ENCODE data around the gene BCL7B. TPM values are rescaled to one million over a fixed set of nuclear protein-coding genes. Genes with fewer than 3 reads are reported as not detected.
"Not testable (repeated sequence)": the region's sequence is repeated elsewhere in the genome, so short reads cannot be mapped to it uniquely, and the experiment has no call there.

Gene BCL7B
- polyA plus RNA-seq, 3 donors = 20.8 to 70.4 (median 68.8) TPM

DNA sequence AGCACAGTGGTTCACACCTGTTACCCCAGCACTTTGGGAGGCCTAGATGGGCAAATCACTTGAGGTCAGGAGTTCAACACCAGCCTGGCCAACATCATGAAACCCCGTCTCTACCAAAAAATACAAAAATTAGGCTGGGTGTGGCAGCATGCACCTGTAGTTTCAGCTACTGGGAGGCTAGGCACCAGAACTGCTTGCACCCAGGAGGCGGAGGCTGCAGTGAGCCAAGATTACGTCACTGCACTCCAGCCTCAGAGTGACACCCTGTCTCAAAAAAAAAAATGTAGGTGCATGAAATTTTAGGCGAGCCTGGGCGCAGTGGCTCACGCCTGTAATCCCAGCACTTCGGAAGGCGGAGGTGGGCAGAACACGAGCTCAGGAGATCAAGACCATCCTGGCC is 9.6 kb downstream of the BCL7B start:
- no peak overlapping the region for H3K27ac ChIP-seq (ENCODE audit: low read depth, low read length)
- 91 to 93% (median 91%) methylated on average over 9 of the region's 9 CpGs for WGBS, 3 donors

DNA sequence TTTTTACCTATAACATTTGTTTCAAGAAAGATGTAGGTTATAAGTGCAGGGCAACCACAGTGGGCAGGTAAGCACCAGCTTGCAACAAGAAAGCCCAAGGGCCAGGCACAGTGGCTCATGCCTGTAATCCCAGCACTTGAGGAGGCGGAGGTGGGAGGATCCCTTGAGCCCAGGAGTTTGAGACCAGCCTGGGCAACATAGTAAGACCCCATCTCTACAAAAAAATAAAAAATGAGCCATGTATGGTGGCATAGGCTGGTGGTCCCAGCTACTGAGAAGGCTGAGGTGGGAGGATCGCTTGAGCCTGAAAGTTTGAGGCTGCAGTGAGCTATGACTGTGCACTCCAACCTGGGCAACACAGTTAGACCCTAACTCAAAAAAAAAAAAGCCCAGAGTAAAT is 12.8 kb downstream of the BCL7B start:
- 98 to 100% (median 98%) methylated on average over 2 of the region's 2 CpGs for WGBS, 3 donors

DNA sequence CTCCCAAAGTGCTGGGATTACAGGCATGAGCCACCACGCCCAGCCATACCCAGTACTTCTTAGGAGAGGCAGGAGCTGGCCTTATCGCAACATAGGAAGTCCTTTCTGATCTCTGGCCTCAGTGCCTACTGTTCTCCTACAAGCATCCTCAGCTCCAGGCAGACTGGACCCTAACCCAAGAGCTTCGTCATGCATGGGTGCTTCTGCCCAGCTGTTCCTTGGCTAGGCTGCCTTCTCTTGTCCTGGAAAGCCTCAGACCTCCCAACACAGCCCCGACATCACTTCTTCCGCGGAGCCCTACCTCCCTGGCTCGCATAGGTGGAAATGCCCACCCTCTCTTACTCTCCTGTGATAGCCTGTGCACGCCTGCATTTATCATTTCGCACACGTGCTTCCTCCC is 15.8 kb downstream of the BCL7B start:
- no peak overlapping the region for H3K27ac ChIP-seq (ENCODE audit: low read depth, low read length)
- WGBS, 3 donors = 91 to 95% (median 95%) methylated on average over 10 of the region's 10 CpGs

More for the DNA sequence above, 12.8 kb downstream of the BCL7B start:
- H3K27ac ChIP-seq (ENCODE audit: low read depth, low read length) = no peak overlapping the region

DNA sequence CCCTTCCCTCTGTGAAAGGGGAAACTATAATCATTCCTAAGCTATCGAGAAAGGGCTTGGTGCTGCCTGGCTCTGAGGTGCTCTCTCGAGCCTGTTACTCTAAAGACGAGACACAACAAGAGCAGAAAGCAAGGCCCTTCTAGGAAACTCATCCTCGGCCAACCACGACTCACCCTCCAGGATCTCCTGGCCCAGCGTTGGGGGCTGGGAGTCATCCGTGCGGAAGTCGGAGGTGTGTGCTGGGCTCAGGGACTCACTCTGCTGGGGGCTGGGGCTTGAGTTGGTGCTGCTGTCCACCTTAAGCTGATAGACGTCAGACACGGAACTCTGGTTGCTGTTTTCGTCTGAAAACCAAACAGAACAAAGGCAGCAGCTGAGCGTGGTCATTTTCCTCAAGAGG is 17.8 kb downstream of the BCL7B start:
- H3K27ac ChIP-seq (ENCODE audit: low read depth, low read length) = no peak overlapping the region
- 92 to 95% (median 93%) methylated on average over 13 of the region's 13 CpGs for WGBS, 3 donors

DNA sequence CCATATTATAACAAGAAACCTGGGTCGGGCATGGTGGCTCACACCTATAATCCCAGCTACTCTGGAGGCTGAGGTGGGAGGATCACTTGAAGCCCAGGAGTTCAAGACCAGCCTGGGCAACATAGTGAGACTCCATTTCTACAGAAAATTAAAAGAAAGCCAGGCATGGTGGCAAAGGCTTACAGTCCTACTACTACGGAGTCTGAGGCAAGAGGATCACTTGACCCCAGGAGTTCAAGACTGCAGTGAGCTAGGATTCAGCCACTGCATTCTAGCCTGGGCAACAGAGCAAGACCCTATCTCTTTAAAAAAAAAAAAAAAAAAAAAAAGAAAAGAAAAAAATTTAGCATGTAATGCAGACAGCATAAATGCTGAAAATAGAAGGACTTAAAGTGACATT is 19.0 kb downstream of the BCL7B start:
- 94 to 100% (median 95%) methylated on average over 2 of the region's 2 CpGs for WGBS, 3 donors
- H3K27ac ChIP-seq (ENCODE audit: low read depth, low read length) = not testable (repeated sequence)

DNA sequence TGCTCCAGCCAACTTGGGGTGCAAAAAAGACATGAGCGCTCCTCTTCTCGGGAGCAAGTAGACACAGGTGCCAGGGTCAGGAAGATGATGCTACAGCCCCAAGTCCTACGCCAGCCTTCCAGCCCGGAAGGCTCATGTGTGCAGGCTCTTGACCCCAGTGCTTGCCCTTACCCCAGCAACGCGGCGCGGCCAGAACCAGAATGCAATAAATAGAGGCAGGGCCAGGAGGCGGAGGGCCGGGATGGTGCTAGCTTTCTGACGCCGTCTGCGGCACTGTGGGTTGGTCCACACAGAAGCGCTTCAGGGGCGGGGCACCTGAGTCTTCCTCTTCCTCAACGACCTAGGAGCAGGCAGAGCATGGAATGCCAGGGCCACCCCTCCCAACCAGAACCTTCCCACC is 20.4 kb downstream of the BCL7B start:
- no peak overlapping the region for H3K27ac ChIP-seq (ENCODE audit: low read depth, low read length)
- WGBS, 3 donors = 93 to 95% (median 94%) methylated on average over 15 to 16 of the region's 16 CpGs

DNA sequence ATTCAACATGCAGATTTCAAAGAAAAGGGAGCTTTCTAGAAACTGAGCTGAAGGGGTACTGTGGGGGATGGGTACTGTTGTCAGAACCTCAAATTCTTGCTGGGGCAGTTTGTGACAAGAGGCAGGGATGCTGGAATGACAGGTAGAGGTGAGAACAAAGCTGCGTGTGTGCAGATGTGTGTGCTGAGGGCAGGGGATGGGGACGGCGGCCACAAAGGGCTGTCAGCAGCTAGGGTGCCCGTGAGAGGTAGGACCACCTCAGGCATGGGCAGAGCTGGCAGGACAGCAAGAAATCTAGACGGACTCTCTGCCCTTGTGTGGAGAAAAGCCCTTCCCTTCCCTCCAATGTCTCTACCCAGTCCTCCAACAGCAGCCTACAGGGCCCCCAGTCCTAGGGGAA is 21.0 kb downstream of the BCL7B start:
- no peak overlapping the region for H3K27ac ChIP-seq (ENCODE audit: low read depth, low read length)
- 76 to 86% (median 85%) methylated on average over 5 of the region's 5 CpGs for WGBS, 3 donors

DNA sequence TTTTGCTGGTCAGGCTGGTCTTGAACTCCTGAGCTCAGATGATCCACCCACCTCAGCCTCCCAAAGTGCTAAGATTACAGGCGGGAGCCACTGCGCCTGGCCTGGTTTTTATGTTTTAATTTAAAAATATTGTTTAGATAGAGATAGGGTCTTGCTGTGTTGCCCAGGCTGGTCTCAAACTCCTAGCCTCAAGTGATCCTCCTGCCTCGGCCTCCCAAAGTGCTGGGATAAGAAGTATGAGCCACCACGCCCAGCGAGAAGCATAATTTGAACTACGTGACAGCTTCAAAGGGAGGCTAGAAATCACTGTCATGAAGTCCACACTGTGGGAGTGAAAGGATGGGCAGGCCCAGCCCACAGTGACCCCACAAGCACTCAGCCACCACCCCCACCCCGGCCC is 21.6 kb downstream of the BCL7B start:
- not testable (repeated sequence) for H3K27ac ChIP-seq (ENCODE audit: low read depth, low read length)
- WGBS, 3 donors = 89 to 97% (median 96%) methylated on average over 7 of the region's 7 CpGs

DNA sequence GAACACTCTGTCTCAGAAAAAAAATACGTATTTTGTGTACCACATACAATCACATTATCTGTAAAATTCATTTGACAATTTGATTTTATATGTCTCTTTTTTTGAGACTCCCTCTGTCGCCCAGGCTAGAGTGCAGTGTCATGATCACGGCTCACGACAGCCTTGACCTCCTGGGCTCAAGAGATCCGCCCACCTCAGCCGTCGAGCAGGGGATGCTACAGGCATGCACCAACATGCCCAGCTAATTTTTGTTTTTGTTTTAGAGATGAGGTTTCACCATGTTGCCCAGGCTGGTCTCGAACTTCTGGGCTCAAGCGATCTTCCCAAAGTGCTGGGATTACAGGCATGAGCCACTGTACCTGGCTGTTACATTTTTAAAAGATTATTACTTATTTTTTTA is 23.7 kb downstream of the BCL7B start:
- 83 to 88% (median 88%) methylated on average over 9 of the region's 9 CpGs for WGBS, 3 donors
- no peak overlapping the region for H3K27ac ChIP-seq (ENCODE audit: low read depth, low read length)

DNA sequence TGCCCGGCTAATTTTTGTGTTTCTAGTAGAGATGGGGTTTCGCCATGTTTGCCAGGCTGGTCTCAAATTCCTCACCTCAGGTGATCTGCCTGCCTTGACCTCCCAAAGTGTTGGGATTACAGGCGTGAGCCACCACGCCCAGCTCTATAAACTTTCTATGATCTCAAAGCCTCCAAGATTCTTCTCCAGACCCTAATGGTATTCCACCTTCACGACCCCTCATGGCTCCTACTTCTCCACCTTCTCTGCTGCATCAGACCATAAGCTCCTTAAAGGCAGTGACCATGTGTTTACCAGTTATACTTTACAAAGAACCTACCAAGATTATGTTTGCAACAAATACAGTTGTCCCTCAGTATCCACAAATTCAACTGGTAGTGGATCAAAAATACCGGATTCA is 25.3 kb downstream of the BCL7B start:
- H3K27ac ChIP-seq (ENCODE audit: low read depth, low read length) = no peak overlapping the region
- 92 to 99% (median 96%) methylated on average over 6 of the region's 6 CpGs for WGBS, 3 donors

DNA sequence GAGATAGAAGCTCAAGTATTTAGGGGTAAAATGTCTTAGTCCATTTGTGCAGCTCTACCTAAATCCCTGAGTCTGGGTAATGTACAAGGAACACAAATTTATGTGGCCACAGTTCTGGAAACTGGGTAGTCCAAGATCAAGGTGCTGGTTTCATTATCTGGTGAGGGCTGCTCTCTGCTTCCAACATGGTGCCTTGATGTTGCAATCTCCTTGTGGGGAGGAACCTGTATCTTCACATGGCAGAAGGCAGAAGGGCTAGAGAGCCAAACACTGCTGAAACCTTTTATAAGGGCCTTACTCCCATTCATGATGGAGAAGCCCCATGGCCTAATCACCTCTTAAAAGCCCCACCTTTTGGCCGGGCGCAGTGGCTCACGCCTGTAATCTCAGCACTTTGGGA is 26.7 kb downstream of the BCL7B start:
- 88 to 98% (median 94%) methylated on average over 3 of the region's 3 CpGs for WGBS, 3 donors
- H3K27ac ChIP-seq (ENCODE audit: low read depth, low read length) = no peak overlapping the region

DNA sequence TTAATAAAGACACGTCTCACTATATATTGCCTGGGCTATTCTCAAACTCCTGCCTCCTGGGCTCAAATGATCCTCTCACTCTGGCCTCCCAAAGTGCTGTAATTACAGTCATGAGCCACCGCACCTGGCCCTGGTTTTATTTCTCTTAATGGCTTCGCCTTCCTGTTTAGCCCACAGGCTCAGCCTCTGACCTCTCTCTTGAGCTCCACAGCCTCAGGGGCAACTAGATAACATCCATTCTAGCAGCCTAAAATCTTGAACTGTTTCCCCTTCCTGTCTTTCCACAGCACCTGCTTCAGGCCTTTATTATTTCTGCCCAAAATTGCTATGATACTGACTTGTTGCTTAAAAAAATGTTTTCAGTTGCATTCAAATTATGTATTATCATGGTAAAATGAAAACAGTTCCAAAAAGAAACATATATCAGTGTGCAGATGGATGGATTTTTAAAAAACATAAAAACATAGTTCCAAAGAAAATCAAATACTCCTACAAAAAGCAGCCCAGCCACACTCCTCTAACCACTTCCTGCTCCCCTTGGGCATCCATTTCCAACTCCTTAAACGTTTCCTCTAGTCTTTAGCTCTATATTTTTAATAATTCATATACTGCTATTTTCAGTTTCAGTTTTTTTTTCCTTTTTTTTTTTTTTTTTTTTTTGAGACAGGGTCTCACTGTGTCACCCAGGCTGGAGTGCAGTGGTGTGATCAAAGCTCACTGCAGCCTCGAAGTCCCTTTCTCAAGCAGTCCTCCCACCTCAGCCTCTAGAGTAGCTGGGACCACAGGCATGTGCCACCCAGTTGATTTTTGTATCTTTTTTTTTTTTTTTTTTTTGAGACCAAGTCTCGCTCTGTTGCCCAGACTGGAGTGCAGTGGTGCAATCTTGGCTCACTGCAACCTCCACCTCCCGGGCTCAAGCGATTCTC is 30.3 kb downstream of the BCL7B start:
- no peak overlapping the region for H3K27ac ChIP-seq (ENCODE audit: low read depth, low read length)
- 56 to 79% (median 65%) methylated on average over 6 to 8 of the region's 8 CpGs for WGBS, 3 donors

DNA sequence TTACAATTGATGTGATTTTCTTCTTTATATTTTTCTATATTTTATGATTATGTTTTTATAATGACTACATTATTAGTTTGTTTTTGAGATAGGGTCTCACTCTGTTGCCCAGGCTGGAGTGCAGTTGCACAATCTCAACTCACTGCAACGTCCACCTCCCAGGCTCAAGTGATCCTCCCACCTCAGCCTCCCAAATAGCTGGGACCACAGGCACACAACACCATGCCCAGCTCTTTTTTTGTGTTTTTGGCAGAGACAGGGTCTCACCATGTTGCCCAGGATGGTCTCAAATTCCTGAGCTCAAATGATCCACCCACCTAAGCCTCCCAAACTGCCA is 31.4 kb downstream of the BCL7B start:
- 48 to 54% (median 50%) methylated on average over 1 of the region's 1 CpG for WGBS, 3 donors
- H3K27ac ChIP-seq (ENCODE audit: low read depth, low read length) = not testable (repeated sequence)

DNA sequence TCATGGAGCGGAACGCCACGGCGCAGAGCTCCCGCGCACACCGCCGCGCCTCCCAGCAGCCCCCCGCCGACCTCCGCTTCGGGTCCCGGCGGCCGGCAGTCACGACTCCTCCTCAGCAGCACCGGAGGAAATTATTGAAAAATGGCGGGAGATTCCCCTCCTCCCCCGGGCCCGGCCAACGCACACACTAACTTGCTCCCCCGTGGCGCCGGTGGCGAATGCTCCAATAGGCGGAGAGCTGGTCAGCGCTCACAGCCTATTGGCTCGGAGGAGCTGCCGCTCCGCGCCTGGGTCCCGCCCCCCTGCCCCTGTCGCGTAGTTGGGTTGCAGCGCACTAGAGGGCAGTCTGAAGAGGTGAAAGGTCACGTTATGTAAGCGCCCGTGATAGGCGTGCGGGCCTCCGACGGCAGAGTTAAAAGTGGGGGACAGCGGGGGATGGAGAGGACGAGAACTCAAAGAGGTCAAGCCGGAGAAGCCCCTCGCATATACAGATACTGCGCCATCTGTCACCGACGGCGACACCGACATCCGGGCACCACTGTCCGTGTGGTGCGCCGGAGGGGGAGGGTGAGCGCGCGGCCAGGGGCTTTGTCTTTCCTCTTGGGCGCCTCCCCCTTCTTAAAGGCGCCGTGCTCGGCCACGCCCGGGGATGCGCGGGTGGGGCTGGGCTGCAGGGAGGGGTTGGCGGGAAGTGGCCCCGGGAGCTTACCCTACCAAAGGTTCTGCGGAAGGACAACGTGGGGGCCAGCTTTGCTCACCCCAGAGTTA is 35.2 kb downstream of the BCL7B start, which contains the start of gene BAZ1B:
Gene BAZ1B (minus strand): TSS at position 189 of the 768 bp plus-strand sequence. CDS start 360 bp downstream, outside the sequence.
- 0 to 1% (median 1%) methylated on average over 60 to 71 of the region's 71 CpGs for WGBS, 3 donors
- peak within 1 kb of the TSS; percentile 73 for H3K27ac ChIP-seq (ENCODE audit: low read depth, low read length)

DNA sequence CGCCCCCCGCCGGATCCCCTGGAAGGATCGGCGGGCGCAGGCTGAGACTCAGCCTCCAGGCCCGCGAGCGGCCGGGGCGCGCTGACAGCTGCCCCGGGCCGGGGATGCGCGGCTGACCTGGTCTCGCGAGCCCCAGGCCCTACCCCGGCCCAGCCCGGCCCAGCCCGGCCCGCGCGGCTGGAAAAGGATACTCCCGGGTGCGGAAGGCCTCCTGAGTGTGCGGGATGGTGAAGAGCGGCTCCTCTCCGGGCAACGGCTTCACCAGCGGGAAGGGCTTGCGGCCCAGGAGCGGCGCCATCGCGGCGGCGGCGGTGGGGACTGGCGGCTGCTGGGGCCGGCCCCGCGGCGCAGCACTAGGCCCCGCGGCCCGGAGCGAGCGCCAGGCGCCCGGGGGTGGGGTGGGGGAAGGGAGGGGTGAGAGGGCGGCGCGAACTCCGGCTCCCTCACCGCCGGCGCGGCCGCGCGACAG is 35.8 kb downstream of the BCL7B start:
- 0 to 1% (median 1%) methylated on average over 37 to 61 of the region's 62 CpGs for WGBS, 3 donors
- H3K27ac ChIP-seq (ENCODE audit: low read depth, low read length) = peak overlapping the region; percentile 19

DNA sequence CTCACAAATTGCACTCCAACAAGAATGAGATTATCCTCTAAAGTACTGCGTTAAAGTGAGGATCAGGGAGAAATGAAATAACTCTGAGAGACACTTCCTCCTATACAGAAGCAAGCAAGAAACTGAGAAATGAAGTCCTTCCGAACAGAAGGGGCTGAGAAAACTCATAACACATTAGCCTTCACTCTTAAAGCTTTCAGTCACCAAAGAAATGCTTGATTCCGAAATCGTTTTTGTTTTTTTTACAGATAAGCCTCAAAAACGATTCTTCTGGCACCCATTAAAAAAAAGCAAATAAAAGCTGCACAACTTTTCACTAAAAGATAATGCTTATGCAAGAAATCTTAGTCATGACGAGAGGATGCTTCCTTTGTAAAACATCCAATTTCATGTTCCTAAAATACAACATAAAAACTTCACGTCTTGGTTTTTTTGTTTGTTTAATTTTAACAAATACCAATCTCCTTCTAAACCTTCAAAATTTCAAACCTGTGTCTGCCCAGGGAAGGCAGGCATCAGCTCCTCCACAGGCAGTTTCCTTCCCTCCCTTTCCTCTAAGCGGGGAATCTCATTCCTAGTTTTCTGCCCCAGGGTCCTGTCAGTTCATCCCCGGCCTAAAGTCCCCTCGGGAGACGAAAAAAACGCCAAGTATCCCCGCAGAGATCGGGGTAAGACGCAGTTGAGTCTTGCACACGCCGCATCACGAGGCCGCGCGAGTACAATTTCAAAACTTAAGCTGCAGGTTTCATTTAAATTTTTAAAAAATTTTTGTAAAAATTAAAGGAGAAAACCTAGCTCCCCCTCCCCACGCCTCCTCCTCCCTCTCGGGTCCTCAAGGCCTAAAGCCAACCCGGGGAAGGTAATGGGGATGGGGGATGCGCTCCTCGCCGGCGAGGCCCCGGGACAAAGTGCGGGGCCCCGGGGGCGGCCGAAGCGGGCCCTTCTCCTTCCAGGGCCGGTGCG is 36.5 kb downstream of the BCL7B start:
- 0 to 1% (median 0%) methylated on average over 35 to 36 of the region's 36 CpGs for WGBS, 3 donors
- H3K27ac ChIP-seq (ENCODE audit: low read depth, low read length) = peak overlapping the region; percentile 73

DNA sequence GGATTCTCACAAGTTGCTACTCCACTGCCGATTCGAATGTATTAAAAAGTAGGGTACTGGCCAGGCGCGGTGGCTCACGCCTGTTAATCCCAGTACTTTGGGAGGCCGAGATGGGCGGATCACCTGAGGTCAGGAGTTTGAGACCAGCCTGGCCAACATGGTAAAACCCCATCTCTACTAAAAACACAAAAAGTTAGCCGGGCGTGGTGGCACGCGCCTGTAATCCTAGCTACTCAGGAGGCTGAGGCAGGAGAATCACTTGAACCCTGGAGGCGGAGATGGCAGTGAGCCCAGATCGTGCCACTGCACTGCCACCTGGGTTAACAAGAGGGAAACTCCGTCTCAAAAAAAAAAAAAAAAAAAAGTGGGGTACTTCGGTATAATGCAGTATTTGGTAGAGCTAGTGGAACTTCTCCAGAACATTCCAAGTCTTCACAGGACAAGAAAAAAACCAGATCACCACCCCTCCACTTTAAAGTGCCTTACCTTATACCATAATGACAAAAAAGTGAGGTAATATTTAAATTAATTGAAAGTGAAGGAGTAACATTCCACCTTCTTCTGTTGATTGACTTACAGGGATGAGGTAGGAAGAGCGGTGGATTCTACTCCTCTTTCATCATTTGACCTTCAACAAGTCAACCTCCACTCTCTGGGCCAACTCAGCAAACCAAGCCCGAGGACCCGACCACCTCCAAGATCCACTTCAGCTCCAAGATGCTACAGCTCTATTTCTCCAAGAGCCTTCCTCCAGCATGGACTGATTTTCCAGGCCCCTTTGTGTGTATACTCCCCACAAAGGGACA is 37.4 kb downstream of the BCL7B start:
- WGBS, 3 donors = 64 to 70% (median 69%) methylated on average over 17 to 18 of the region's 18 CpGs
- no peak overlapping the region for H3K27ac ChIP-seq (ENCODE audit: low read depth, low read length)
